HG02973 (cell line): ENCODE data around the gene DSE.

Source experiments
- ATAC-seq: cut with Tn5 transposase; IDR thresholded peaks from one replicate; pipeline ENCODE4 v1.9.1; 2021; ENCODE audit warnings: moderate library complexity; ENCODE audit not compliant: unreplicated experiment

DSE gene

DNA sequence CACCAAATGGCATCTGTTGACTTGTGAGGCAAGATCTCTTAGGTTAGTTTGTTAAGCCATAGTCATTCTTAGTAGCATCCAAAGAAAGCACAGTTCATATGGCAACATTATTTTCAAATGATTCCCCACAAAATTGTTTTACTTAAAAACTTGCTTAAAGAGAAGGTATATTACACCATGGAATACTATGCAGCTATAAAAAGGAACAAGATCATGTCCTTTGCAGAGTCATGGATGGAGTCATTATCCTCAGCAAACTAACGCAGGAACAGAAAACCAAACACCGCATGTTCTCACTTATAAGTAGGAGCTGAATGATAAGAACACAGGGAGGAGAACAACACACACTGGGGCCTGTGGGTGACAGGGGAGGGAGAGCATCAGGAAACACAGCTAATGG lies 10.9 kb upstream of the DSE start:
- ATAC-seq: no peak

DNA sequence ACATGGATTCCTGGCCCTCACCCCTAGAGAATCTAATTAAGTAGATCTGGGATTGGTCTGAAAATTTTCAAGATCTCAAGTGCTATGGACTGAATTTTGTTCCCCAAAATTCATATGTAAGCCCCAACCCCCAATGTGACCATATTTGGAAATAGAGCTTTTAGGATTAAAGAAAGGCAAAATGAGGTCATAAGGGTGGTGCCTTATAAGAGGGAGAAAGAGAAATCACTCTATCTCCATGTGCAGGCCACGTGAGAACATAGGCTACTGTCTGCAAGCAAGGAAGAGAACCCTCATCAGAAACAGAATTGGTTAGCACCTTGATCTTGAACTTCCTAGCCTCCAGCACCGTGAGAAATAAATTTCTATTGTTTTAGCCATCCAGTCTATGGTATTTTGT lies 8.5 kb upstream of the DSE start:
- ATAC-seq: no peak

DNA sequence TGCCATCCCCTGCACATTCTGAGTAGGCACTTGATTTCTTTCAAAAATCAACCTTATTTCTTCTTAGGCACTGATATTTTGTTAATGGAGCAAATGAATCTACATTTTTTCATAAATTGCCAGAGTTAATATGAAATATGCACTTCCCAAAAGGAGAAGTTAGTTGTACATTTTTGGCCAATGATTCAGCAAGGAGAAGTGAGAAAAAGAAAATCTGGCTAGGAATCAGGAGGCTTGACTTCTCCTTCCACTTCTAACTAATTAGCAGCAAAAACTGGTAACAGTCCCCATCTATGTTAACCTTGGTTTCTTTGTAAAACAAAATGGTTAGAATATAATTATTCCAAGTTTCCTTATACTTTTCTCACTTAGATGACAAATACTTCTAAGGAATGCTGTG lies 7.0 kb upstream of the DSE start:
- ATAC-seq: no peak

DNA sequence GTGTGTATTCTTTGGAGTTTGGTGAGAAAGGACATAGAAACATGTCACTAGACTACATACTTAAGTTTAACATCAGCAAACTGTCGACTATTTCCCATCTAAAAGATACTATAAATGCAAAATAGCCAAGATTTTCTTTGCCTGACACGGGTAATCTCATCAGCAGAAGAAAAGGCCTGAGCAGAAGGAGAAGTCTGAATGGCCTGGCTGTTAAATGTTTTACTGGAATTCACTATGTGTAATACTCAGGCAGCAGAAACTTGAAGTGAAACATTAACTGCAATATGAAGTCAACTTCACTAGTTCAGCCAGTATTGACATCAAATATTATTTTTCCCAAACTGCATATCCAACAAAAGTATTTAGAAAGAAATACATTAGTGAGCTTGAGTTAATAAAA lies 6.4 kb upstream of the DSE start:
- no peak for ATAC-seq

DNA sequence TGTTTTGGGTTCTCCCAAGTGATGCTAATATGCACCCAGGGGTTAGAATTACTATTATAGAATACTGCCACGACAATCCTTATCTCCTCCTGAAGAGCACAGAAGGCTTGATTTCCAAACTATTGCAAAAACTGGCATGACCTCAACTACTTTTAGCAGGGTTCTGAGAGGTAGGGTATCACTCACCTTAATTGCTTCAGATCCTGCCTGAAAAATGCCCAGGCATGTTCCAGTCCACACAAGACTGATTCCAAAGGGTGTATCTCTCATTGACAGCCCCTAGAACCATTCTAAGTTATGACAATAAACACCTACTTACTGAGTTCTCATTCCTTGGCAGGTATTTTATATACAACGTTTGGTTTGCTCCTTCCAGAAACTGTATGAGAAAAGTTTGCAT lies 5.0 kb upstream of the DSE start:
- ATAC-seq: no peak

DNA sequence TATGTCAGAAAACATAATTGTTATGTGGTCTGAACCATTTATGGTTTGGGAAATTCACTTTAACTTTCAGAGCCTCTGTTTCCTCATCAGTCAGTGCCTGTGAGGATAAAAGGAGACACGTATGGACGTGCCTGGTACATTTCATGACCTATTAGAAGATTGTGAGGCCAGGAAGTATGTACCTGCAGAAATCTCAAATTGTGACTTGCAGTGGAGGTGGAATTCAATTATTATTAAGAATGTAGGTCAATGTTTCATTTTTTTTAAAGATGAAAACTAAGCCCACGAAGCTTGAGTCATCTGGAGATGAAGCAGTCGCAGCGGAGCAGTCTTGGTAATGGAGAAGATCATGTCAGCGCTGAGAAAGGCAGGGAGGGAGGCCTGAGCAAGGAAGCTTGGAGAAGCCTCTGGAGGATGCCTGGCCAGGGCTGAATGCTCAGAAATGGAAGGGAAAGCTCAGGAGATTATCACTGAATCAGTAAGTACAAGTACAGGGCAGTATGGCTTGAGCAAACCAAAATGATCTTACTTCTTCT lies 3.9 kb upstream of the DSE start:
- ATAC-seq: no peak

DNA sequence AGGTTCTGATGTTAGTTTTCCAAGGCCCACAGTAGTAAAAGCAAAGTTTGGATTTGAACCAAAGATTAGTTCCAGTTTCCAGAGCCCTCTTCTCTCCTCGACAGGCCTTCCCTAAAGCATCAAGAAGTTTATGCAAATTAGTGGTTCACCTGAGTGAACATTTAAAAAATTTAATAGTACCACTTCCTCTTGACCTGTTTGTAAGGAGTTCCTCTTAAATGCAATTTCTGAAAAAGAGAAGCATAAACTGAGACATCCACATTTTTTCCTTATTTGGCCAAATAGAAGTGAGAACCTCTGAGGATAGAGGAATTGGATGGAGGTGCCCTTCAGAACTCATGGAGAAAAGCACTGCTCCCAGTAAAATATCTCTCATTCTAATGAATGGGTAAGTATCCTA lies 1.2 kb upstream of the DSE start:
- peak; percentile 44 for ATAC-seq

DNA sequence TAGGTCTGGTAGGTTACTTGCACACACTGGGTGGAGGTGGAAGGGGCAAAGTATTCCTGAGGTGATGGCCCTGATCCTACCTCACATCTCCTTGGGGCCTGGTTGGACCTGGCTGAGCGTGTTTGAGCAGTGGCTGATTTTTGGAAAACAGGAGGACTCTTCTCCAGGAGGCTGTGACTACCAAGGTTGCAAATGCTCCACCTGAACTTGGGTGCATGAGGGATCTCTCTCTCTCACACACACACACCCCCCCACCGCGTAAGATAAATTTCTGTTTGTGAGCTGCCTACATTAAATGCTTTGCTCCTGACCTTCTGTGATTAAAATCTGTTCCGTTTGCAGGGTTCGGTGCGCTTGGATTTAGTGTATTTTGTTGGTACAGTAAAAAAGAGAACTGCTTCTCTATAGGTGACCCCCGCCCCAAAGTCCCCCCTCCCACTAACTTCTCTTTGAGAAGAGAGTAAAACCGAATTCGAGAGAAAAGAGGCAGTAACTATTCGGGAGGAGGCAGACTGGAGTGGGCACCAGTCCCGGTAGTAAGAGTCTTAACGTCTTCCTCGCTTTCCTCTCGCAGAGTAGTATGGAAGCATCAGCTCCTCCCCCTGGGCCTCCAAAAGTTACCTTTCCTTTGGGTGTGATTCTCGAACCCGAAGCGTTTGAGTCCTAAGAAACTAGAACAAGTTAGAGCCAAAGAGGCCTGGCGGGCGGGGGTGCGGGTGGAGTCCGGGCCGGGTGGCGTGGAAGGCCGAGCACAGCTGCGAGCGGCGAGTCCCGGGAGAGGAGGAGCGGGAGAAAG lies 585 bp upstream of the DSE start:
- peak; percentile 46 for ATAC-seq

DNA sequence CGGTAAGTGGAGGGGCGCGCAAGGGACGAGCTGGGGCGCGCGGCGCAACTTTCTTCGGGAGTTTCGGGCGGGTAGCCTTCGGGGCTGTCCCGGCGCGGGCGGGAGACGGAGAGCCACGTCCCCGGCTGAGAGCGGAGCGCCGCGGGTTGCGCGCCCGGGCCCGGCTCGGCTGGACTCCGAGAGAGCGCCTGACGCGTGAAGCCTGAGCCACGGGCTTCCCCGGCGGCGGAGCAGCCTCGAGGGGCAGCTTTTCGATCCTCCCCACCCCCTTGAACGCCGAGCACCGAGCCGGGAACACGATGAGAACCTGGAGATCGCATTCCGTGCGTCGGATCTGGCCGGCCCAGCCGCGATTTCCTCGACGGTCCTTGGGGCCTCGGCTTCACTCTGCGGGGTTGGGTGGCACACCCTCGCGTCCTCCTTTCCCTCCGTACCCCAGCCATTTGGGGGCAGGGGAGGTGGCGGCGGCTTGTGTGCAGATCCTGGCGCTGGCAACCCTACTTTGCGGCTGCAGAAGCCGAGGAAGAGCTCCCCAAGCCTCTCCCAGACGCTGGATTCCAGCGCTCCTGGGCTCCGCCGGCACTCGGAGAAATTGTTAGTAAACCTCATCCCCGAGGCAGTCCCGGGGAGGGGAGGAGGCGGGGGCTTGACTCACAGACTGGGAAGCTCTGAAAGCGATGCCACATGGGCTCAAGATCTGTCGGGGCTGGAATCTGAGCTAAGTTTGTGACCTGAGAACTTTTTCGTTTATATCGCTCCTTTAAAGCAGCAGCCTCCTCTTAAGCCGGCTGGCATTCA lies 572 bp downstream of the DSE start:
- ATAC-seq: peak; percentile 42

DNA sequence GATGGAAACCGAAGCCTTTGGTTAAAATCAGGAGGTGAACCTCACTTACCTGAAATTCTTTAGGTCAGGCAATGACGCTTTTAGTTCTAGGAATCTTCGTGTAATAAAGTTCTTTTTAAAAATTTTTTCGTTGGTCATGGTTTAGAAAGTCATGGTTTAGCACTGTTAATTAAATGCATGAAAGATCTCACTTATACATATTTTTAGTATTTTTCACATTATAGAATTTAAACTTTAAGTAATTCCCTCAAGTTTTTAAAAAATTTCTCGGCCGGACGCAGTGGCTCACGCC lies 1.1 kb downstream of the DSE start:
- no peak for ATAC-seq

DNA sequence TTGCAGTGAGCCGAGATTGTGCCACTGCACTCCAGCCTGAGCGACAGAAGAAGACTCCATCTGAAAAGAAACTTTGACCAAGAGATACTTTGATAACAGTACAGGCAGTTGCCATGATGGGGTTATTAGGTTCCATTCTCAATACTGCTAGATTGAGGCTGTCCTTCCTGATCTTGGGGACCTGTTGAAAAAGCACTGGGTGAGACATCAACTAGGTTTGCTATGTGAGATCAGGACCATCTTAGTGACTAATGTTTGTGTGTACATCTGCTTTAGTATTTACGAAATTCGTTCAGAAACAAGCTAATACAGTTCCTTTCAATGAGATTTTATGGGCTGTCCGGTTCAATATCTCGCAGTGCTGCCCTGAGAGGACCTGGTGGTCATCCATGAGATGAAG lies 2.6 kb downstream of the DSE start:
- no peak for ATAC-seq

DNA sequence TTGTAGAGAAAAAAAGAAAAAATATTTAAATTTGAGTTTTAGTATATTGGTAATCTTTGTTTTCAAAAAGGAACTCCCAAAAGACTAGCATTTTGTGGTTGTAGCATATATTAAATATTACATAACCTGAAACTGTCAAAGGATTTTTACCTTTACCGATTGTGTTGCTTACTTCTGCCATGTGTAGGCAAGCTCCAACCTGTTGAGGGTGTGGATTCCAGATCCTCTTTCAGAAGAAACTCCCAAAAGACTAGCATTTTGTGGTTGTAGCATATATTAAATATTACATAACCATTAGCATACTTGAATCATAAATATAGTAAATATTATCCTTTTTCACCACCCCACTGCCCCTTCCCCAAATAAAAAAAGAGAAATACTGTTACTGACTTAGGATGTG lies 3.2 kb downstream of the DSE start:
- ATAC-seq: no peak

DNA sequence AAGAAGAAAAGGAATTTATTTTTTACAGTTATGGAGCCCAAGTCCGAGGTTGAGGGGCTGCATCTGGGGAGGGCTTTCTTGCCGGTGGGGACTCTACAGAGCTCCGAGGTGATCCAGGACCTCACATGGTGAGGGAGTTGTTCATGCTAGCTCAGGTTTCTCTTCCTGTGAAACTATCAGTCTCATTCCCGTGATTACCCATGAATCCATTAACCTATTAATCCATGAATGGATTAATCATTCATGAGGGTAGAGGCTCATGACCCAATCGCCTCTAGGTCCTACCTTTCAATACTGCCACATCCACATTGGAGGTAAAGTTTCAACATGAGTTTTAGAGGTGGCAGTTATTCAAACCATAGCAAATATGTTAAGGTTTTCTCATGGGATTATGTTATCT lies 3.8 kb downstream of the DSE start:
- no peak for ATAC-seq

DNA sequence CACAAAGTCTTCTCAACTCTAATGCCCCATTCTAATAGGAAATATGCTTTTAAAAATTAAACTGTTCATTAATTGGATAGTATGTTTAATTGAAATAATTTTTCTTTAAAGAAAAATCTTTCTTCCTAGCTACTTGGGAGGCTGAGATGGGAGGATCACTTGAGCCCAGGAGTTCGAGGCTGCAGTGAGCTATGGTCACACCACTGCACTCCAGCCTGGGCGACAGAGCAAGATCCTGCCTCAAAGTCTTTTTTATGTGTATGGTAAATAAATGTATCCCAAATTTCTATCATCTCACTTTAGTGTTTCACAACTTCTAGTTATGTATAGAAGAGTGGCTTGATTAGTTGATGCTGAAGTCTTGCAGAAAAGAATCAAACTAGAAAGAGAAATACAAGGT lies 4.5 kb downstream of the DSE start:
- no peak for ATAC-seq

DNA sequence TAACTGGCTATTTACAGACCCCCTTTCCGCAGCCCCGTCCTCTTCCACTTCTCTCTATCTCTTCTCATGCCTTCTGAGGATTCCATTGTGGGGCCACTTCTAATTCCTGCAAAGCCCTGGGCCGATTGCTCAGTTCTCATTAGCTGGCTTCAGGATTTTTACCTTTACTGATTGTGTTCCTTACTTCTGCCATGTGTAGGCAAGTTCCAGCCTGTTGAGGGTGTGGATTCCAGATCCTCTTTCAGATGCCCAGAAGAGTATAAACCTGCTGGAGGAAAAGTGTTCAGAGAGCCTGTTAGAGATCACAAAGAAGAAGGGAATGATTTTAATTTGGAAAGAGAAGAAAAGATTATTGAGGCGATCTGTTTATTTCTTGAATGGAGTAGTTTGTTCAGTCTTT lies 5.4 kb downstream of the DSE start:
- no peak for ATAC-seq

DNA sequence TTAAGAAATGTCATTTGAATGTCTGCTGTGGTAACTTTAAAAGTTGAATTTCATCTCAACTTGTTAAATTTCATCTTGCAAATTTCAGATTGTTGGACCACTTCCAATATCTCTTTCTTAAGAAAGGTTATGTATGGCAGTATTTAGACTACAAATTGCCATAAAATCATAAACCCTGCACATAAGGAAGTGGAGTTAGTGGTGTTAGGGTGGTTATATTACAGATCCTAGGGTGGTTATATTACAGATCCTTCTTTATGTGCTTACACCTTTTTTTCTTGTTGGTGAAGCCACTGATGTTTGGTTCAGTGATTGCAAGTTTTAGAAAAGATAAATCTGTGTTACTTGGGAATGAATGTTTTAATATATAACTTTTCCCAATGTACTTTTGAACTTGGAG lies 9.0 kb downstream of the DSE start:
- ATAC-seq: no peak

DNA sequence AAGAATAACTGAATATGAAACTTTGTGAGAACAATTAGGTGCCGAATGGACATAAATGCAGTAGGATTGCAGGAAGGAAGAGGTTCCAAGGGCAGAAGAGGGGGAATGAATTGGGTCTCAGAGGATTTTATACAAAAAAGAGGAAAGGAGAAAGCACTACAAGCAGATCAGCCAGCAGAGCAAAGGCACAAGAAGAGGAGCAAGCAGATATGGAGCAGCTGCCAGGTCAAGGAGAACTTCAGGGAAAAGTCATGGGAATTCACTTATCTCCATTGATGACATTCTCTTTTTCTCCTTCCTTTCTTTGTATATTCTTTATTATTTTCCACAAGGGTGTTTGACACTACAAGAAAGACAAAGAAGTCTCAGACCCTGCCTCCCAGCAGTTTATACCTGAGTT lies 9.6 kb downstream of the DSE start:
- ATAC-seq: no peak

DNA sequence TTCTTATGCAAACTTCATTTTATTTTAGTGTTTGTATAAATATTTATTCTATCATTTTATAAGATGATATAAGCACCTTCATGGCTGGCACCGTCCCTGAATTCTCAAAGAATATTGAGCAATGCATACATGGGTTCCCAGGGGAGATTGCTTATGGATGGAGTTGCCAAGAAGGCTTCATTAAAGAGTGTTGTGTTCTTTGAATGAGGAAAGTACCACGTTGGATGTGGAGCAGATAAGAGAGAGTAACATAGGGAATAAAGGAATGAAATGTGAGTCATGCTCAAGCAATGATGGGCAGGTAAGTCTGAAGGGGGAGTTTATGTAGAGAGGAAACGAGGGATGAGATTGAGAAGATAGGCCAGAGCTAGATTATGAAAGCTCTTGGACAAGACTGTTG lies 10.3 kb downstream of the DSE start:
- ATAC-seq: no peak

DNA sequence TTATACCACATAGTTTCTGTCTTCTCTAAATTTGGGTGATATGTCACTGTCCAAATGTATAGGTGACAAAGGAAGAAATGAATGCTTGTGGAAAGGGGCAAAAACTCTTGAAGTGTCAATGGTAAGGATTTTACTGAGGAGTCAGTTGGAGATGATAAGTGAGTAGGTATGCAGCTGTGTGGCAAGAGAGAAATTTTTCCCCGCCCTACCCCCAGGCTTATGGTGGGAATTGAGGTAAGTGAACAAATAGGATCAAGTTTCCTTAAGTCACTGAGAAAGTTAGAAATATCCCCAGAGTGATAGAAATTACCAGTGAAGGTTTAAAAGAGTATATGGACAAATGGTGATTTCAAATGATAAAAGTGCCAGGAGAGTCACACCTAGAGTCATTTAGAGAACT lies 11.8 kb downstream of the DSE start:
- no peak for ATAC-seq

DNA sequence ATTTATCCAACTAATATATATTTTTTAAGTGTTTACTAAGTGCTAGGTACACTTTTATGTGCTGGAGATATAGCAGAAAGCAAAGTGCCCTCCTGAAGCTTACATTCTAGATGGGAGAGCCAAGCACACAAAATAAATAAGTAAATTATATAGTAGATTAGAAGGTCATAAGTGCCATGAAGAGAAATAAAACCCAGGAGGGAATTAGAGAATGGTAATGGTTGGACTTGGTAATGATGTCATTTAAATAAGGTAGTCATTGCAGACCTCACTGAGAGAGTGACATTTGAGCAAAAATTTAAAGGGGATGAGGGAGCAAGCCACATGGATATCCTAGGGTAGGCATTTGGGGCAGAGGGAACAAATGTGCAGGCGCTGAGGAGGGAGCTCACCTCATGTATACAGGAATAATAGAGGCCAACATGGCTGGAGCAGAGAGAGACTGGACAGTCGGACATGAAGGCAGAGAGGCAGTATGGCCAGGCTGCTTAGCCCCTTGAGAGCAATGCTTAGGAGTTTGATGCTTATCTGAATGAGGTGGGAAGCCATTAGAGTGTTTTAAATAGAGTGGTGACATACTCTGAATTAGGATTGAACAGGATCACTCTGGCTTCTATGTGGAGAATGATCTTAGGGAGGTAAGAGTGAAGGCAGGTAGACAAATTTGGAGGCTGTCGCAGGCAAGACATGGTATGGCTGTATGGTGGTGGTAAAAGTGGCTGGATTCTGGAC lies 14.1 kb downstream of the DSE start:
- no peak for ATAC-seq

DNA sequence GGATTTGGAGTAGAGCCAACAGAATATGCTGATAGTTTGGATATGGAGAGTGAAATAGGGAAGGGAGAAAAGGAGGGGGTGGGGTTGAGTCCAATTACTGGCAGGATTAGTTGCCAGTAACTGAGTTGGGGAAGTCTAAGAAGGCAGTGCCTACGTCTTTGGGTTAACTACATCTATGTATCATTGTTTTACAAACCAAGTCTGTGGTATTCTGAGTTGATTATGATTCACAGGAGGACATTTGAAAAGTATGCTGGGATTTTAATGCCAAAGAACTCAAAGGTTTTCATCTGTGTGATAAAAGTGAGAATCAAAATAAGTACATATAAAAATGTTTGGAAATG lies 14.7 kb downstream of the DSE start:
- no peak for ATAC-seq

DNA sequence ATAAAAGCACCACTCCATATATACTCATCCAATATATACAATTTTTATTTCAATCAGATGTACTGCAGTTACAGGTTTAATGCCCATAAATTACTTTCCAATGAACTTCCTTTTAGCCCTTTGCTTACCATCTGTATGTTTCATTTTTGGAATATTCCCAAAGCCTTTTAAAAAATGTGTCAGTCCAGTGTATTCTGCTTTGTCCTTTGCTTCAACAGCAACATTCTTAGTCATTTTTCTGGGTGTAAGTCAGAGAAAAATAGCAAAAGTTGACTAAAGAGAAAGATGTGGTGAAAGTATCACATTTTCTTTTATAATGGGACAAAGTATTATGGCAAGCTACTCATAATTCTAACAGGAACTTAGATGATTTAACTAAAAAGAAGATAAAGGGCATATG lies 15.2 kb downstream of the DSE start:
- ATAC-seq: no peak
